ENCODE results near the gene CRYBG3.
A peak's percentile ranks its signal among the peaks of the same experiment; 100 is the strongest.
"Not testable (repeated sequence)": the region's sequence is repeated elsewhere in the genome, so short reads cannot be mapped to it uniquely, and the experiment has no call there.

Gene CRYBG3

GRCh38 chr3:97821774-97822358 is at the start of gene CRYBG3:
Gene CRYBG3, plus strand, starts transcription at chr3:97822011. Its CDS starts 196 bp downstream, at chr3:97822207.
- DNase-seq (ENCODE audit: low read depth in 2 of 2, low spot score in 1 of 2) = peak; percentile 58 to 59

GRCh38 chr3:97772926-97773325 is 48.9 kb upstream of the CRYBG3 start:
- no peak for DNase-seq (ENCODE audit: low read depth in 2 of 2, low spot score in 1 of 2)

- DNase-seq (ENCODE audit: low read depth in 2 of 2, low spot score in 1 of 2) = no peak
Observed at GRCh38 chr3:97778152-97778551, 43.7 kb upstream of the CRYBG3 start.

GRCh38 chr3:97793420-97794019 is 28.3 kb upstream of the CRYBG3 start:
- no peak for DNase-seq (ENCODE audit: low read depth in 2 of 2, low spot score in 1 of 2)

- no peak for DNase-seq (ENCODE audit: low read depth in 2 of 2, low spot score in 1 of 2)
Observed at GRCh38 chr3:97795951-97796350, 25.9 kb upstream of the CRYBG3 start.

- no peak for DNase-seq (ENCODE audit: low read depth in 2 of 2, low spot score in 1 of 2)
Observed at GRCh38 chr3:97804471-97804870, 17.3 kb upstream of the CRYBG3 start.

- DNase-seq (ENCODE audit: low read depth in 2 of 2, low spot score in 1 of 2) = no peak
Observed at GRCh38 chr3:97810779-97811390, 10.9 kb upstream of the CRYBG3 start.

GRCh38 chr3:97815149-97815917 is 6.5 kb upstream of the CRYBG3 start:
- DNase-seq (ENCODE audit: low read depth in 2 of 2, low spot score in 1 of 2) = no peak

- no peak for DNase-seq (ENCODE audit: low read depth in 2 of 2, low spot score in 1 of 2)
Observed at GRCh38 chr3:97816811-97817210, 5.0 kb upstream of the CRYBG3 start.

- no peak for DNase-seq (ENCODE audit: low read depth in 2 of 2, low spot score in 1 of 2)
Observed at GRCh38 chr3:97817965-97818364, 3.8 kb upstream of the CRYBG3 start.

GRCh38 chr3:97820780-97821179 is 1.0 kb upstream of the CRYBG3 start:
- DNase-seq (ENCODE audit: low read depth in 2 of 2, low spot score in 1 of 2) = no peak

GRCh38 chr3:97821287-97821773 is 481 bp upstream of the CRYBG3 start:
- peak in 1 of 2 donors; percentile 17 for DNase-seq (ENCODE audit: low read depth in 2 of 2, low spot score in 1 of 2)

- DNase-seq (ENCODE audit: low read depth in 2 of 2, low spot score in 1 of 2) = no peak
Observed at GRCh38 chr3:97822359-97822775, 556 bp downstream of the CRYBG3 start.

- no peak for DNase-seq (ENCODE audit: low read depth in 2 of 2, low spot score in 1 of 2)
Observed at GRCh38 chr3:97823046-97824004, 1.5 kb downstream of the CRYBG3 start.

GRCh38 chr3:97825101-97825500 is 3.3 kb downstream of the CRYBG3 start:
- no peak for DNase-seq (ENCODE audit: low read depth in 2 of 2, low spot score in 1 of 2)

GRCh38 chr3:97827741-97828471 is 6.1 kb downstream of the CRYBG3 start:
- DNase-seq (ENCODE audit: low read depth in 2 of 2, low spot score in 1 of 2) = no peak

GRCh38 chr3:97829198-97829597 is 7.4 kb downstream of the CRYBG3 start:
- no peak for DNase-seq (ENCODE audit: low read depth in 2 of 2, low spot score in 1 of 2)

GRCh38 chr3:97830638-97831037 is 8.8 kb downstream of the CRYBG3 start:
- DNase-seq (ENCODE audit: low read depth in 2 of 2, low spot score in 1 of 2) = no peak

- no peak for DNase-seq (ENCODE audit: low read depth in 2 of 2, low spot score in 1 of 2)
Observed at GRCh38 chr3:97831140-97831539, 9.3 kb downstream of the CRYBG3 start.

- not testable (repeated sequence) for DNase-seq (ENCODE audit: low read depth in 2 of 2, low spot score in 1 of 2)
Observed at GRCh38 chr3:97833184-97833583, 11.4 kb downstream of the CRYBG3 start.

All from stimulated activated CD8-positive, alpha-beta memory T cell treated with anti-CD3 and anti-CD28 coated beads, Interleukin-4, amount 100 ng/mL, for 1 hour (primary cell).